Measurements from ENCODE around the gene TSPEAR.

Gene TSPEAR

DNA sequence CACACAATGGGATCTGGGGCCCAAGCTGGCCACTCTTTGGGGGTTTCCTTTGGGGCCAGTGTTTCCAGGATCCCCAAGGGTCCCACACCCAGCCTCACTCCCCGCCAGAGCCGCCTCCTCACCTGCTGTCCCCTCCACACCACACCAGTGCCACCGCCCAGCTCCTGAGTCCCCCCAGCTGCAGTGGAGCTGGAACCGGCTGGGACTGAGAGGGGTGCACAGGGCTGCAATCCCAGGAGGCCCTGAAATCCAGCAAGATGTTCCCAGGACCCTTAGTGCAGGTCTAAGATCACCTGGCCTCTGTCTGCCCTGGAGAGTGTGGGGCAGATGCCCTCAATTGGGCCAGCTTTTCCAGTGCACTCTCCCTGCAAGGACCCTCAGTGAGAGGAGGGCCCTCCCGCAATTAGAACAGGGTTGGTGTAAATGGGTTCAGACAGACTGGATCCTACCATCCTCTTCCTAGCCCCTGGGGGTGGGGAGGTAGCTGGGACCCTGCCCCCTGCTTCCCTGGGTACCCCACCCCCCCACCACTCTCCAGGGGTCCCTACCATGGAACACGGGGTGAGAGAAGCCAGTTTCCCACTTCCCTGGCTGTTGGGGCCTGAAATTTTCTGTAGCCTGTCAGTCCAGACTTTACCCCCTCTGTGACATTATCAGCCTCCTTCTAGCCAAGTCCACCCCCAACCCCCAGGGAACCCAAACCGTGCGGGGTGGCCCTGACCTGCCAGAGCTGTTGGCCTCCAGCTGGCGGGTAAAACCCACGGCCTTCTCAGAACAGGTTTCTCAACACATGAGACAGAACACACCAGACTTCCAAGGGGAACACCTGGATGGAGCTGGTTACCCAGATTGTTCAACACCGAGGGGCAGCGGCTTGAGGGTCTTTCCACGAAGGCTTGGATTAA lies 7.4 kb downstream of the TSPEAR start:
- TF ChIP-seq, protein P1, sequence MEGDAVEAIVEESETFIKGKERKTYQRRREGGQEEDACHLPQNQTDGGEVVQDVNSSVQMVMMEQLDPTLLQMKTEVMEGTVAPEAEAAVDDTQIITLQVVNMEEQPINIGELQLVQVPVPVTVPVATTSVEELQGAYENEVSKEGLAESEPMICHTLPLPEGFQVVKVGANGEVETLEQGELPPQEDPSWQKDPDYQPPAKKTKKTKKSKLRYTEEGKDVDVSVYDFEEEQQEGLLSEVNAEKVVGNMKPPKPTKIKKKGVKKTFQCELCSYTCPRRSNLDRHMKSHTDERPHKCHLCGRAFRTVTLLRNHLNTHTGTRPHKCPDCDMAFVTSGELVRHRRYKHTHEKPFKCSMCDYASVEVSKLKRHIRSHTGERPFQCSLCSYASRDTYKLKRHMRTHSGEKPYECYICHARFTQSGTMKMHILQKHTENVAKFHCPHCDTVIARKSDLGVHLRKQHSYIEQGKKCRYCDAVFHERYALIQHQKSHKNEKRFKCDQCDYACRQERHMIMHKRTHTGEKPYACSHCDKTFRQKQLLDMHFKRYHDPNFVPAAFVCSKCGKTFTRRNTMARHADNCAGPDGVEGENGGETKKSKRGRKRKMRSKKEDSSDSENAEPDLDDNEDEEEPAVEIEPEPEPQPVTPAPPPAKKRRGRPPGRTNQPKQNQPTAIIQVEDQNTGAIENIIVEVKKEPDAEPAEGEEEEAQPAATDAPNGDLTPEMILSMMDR (IDR thresholded peaks at IDR 0.05) = no peak

DNA sequence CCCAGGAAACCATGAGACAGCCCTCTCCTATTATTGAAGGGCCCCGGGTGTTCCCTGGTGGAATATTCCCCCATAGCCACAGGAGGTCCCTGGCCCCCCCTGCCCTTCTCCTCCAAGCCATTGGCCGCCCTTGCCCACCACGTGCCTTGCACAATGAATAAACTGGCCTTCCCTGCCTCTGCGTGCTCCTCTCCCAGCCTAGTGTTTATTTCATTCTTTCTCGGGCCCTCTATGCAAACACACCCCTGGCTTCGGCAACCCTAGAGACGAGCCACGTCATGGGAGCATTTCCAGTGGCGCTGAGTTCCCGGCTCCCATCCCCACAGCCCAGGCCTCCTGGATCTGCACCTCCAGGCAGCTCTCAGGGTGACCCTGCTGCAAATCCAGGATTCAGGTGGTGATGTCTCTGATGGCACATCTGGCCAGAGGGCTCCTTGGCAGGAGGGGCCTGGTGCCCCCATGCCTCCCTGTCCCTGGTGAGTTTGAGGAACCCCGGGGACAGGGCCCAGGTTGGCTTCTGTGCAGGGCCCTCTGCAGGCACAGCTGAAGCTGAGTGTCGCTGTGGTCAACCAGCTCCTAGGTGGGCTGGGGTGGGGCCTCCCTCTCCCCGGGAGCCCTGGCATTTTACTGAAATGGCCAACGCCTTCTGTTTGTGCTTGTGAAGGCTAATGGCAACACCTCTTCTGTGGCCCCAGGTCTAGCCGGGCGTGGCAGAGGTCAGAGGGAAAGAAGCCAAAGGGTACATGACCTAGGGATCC lies 8.2 kb downstream of the TSPEAR start:
- TF ChIP-seq, protein P1 (IDR thresholded peaks at IDR 0.05) = no peak

DNA sequence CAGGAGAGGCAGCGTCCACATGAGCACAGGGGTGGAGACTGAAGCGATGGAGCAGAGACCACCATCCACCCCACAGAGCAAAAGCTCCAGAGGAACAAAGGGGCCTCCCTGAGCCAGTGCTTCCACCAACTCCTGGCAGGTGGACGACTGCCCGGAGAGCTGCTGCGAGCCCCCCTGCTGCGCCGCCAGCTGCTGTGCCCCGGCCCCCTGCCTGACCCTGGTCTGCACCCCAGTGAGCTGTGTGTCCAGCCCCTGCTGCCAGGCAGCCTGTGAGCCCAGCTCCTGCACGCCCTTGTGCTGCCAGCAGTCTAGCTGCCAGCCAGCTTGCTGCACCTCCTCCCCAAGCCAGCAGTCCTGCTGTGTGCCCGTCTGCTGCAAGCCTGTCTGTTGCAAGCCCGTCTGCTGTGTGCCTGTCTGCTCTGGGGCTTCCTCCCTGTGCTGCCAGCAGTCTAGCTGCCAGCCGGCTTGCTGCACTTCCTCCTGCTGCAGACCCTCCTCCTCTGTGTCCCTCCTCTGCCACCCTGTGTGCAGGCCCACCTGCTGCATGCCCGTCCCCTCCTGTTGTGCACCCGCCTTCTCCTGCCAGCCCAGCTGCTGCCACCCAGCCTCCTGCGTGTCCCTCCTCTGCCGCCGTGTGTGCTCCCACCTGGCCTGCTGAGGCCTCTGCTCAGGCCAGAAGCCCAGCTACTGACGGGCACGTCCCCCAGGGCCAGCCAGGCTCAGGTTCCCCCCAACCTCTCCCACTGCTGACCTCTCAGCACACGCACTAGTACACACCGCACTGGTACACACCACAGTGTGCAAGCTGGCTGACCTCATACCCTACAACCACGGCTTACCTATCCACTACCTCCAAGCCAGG lies 9.0 kb downstream of the TSPEAR start:
- TF ChIP-seq, protein P1 (IDR thresholded peaks at IDR 0.05) = no peak

DNA sequence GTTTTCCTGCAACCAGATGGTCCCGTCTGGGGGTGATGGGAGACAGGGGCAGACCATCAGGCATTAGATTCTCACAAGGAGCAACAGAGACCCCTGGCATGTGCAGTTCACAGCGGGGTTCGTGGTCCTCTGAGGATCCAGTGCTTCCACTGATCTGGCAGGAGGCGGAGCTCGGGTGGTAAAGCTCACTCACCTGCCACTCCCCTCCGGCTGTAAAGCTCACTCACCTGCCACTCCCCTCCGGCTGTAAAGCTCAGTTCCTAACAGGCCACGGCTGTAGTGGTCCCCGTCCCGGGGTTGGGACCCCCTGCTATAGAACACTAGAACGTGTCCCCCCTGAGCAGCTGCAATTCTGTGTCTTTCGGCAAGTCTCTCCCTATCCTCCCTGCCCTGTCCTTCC lies 9.8 kb downstream of the TSPEAR start:
- TF ChIP-seq, protein P1 (IDR thresholded peaks at IDR 0.05) = no peak

DNA sequence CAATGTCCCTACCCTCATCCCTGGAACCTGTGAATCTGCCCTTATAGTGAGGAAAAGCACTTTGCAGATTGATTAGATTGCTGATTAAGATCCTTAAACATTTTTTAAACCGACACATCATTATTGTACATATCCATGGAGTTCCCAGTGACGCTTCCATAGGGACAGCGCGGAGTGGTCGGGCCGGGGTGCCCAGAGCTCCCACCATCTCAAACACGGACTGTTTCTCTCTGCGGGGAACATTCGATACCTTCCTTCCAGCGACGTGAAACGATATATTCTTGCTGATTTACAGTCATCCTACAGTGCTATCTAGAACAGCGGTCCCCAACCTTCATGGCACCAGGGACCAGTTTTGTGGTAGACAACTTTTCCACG lies 10.4 kb downstream of the TSPEAR start:
- TF ChIP-seq, protein P1 (IDR thresholded peaks at IDR 0.05) = no peak

DNA sequence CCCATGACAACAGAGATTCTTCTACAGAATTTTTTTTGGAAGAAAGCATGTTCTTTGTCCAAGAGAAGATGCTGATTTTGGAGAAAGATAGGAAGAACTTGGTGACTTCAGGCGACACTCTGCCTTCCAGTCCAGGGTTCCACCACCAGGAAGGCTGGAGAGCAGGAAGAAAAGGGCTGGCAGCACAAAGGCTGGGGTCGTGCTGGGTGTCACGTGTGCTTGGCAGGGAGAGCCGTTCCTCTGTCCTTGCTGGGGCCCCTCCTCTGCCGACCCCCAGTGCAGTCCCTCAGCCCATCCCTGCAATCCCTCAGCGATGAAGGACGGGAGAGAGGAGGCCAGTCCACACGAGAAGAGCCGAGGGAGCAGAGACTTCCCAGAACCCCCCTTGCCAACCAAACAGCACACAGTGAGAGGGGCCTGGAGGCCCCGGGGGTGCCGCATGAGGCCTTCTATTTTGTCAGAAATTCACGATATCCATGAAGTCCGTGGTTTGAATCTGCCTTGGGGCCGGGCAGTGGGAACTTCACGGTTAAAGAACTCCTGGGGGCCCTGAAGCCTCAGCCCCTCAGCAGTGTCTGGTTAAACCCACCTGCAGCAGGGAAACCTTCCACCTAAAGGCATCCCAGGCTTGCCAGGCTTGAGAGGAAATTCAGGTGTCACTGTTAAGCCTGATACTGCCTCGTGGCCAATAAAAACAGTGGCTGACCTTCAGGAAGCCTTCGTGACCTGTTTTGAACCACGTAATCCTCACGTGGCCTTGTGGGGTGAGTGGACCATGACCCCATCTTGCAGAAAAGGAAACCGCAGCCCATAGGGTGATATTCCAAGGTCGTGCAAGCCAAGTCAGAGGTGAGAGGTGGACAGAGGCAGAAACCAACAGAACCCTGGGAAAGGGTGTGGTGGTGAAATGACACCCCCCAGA lies 11.0 kb downstream of the TSPEAR start:
- TF ChIP-seq, protein P1 (IDR thresholded peaks at IDR 0.05) = no peak

Measured in LNCAP (cell line).